Ovary (tissue), 3 donors: ENCODE results near the gene KLHL3.

Experiments used
- EP300 ChIP-seq: sonication (generic); formaldehyde crosslinking; IDR thresholded peaks from one replicate; pipeline ENCODE4 v1.6.1; 2017; ENCODE audit warnings: antibody characterized with exemption
- POLR2A ChIP-seq: fragments of 450-650 bp; IDR thresholded peaks from one replicate; pipeline ENCODE4 v1.6.1; 2017; ENCODE audit warnings: antibody characterized with exemption, mild to moderate bottlenecking, moderate library complexity
- TF ChIP-seq, protein P1 (sequence below), 3 donors: fragments of 450-650 bp in 2 of 3; fragments of 200-600 bp in 1 of 3; IDR thresholded peaks; one replicate each; pipeline versions ENCODE4 v1.5.1 to v1.8.0; 2016 to 2022; ENCODE audit warnings: antibody characterized with exemption in 3 of 3, mild to moderate bottlenecking in 1 of 3
- donor health status: DM: no; HTN: no; CAD: no.

DNA sequence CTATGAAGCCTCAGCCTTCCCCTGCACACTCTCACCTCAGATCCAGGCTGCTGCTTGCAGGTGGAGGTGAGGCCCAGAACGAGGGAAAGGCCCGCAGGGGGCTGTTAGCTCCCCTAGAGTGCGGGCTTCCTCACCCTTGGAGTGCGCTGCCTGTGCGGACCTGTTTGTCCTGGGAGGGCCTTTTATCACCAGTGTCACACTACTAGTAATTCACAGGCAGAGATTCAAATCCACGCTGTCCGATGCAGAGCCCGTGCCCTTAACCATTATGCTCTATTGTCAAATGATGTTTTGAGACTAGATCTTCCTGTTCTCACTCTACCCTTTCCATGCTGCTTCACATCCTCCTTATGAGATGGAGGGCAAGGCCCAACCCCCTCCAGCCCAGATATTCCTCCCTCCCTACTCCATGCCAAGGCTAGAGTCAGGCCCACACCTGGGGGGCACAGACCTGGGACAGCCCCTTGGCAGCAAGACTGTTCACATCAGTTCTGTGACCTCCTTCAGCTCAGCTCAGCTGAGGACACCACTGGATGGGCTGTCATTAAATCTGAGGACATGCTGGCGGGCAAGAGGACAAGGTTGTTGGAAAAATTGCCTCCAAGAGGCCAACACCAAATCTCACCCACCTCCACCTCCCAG, 124.0 kb downstream of the KLHL3 start:
- TF ChIP-seq, protein P1, sequence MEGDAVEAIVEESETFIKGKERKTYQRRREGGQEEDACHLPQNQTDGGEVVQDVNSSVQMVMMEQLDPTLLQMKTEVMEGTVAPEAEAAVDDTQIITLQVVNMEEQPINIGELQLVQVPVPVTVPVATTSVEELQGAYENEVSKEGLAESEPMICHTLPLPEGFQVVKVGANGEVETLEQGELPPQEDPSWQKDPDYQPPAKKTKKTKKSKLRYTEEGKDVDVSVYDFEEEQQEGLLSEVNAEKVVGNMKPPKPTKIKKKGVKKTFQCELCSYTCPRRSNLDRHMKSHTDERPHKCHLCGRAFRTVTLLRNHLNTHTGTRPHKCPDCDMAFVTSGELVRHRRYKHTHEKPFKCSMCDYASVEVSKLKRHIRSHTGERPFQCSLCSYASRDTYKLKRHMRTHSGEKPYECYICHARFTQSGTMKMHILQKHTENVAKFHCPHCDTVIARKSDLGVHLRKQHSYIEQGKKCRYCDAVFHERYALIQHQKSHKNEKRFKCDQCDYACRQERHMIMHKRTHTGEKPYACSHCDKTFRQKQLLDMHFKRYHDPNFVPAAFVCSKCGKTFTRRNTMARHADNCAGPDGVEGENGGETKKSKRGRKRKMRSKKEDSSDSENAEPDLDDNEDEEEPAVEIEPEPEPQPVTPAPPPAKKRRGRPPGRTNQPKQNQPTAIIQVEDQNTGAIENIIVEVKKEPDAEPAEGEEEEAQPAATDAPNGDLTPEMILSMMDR (IDR thresholded peaks at IDR 0.05): no peak
- TF ChIP-seq POLR2A (no peak), EP300 (no peak)
